Adrenal gland (tissue), 5 donors: ENCODE measurements around the gene RTKN2.

Experiments used
- POLR2A ChIP-seq, 2 donors: fragments of 450-650 bp; IDR thresholded peaks; one replicate each; pipeline ENCODE4 v1.6.1; 2017; ENCODE audit warnings: antibody characterized with exemption in 2 of 2, mild to moderate bottlenecking in 2 of 2, moderate library complexity in 1 of 2
- TF ChIP-seq, protein P1 (sequence below), 6 experiments: fragments of 450-650 bp in 4 of 6; fragments of 200-600 bp in 2 of 6; sonication (generic) in 1 of 6; IDR thresholded peaks; 1 replicate in 5 of 6; 2 replicates in 1 of 6; pipeline versions ENCODE4 v1.5.1 to v1.8.0; 2016 to 2021; ENCODE audit warnings: antibody characterized with exemption in 6 of 6, mild to moderate bottlenecking in 2 of 6, moderate library complexity in 1 of 6
- donor health status: DM: no; HTN: no; CAD: no.

DNA sequence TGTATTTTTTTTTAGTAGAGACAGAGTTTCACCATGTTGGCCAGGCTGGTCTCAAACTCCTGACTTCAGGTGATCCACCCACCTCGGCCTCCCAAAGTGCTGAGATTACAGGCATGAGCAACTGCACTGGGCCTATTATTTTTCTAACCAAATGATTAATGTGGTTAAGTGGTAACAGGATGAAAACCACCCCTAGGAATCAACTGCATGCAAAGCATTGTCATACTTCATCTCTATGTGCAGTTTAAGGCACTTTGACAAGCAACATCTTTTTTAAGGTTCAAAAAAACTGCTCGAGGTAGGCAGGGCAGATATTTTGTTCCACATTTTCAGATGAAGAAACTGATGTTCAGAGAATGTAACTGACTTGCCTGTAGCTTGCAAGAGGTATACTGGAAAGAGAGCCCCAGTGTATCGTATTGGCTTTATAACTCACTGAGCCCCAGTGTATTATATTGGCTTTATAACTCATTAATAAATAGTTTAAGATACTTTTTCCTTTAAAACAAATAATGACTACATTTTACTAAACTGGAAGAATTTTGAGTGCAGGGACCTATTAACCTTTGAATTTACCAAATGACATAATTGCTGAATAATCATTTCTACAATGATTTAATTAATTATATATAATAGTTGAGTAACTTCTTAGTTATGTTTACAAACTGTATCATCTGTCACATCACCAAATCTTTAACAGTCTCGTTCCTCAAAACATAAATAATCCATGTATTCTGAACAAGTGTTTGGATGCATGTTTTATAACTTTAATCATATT lies 38.1 kb downstream of the RTKN2 start:
- TF ChIP-seq, protein P1, sequence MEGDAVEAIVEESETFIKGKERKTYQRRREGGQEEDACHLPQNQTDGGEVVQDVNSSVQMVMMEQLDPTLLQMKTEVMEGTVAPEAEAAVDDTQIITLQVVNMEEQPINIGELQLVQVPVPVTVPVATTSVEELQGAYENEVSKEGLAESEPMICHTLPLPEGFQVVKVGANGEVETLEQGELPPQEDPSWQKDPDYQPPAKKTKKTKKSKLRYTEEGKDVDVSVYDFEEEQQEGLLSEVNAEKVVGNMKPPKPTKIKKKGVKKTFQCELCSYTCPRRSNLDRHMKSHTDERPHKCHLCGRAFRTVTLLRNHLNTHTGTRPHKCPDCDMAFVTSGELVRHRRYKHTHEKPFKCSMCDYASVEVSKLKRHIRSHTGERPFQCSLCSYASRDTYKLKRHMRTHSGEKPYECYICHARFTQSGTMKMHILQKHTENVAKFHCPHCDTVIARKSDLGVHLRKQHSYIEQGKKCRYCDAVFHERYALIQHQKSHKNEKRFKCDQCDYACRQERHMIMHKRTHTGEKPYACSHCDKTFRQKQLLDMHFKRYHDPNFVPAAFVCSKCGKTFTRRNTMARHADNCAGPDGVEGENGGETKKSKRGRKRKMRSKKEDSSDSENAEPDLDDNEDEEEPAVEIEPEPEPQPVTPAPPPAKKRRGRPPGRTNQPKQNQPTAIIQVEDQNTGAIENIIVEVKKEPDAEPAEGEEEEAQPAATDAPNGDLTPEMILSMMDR (IDR thresholded peaks at IDR 0.05) = no peak
- TF ChIP-seq POLR2A (IDR thresholded peaks at IDR 0.05) = no peak
